ENCODE results near the gene RGS1. TPM values are rescaled to one million over a fixed set of nuclear protein-coding genes. Genes with fewer than 3 reads are reported as not detected.

Gene RGS1
- total and polyA plus RNA-seq, 2 of the 8 experiments (the other 6 are each of a cell fraction or from before 2014, with no cell fraction given) = not detected

GRCh38 chr1:192553741-192554140 lies 21.8 kb upstream of the RGS1 start:
- FAIRE-seq = no peak
- Histone ChIP-seq H2BK120ac (replicated peaks; ENCODE audit: low read depth, low read length) (no peak overlapping the region), H3K18ac (ENCODE audit: extremely low read depth, low read length) (no peak overlapping the region), H3K36me3 (ENCODE audit: control insufficient read depth in 2 of 4, insufficient read depth in 4 of 4, low read length in 3 of 4) (no peaks in the 10 kb centered on the region), H3K79me1 (ENCODE audit: low read depth, low read length) (no peaks in the 10 kb centered on the region), H2AFZ (ENCODE audit: low read length) (no peak overlapping the region), H3K4ac (replicated peaks; ENCODE audit: insufficient read length, low read depth, low read length) (no peak overlapping the region), H3K23me2 (ENCODE audit: low read depth, low read length) (no peaks in the 10 kb centered on the region), H4K20me1 (replicated peaks in 1 of 2; ENCODE audit: control insufficient read depth in 1 of 2, insufficient read depth in 2 of 2, low read length in 2 of 2) (no peaks in the 10 kb centered on the region), H3K4me2 (ENCODE audit: insufficient read depth in 1 of 2, low read depth in 2 of 2, low read length in 2 of 2) (no peak overlapping the region), H4K5ac (ENCODE audit: insufficient read length, low read depth, low read length) (no peak overlapping the region), H4K8ac (ENCODE audit: extremely low read depth, insufficient read depth, low read length) (no peak overlapping the region), H3K23ac (ENCODE audit: insufficient read length) (no peak overlapping the region), H3K14ac (ENCODE audit: insufficient read length) (peak overlapping the region; percentile 31), H4K91ac (replicated peaks; ENCODE audit: insufficient read length, low read length) (no peak overlapping the region), H2BK12ac (ENCODE audit: low read depth, low read length) (no peak overlapping the region), H3K4me1 (replicated peaks in 1 of 4; ENCODE audit: control insufficient read depth in 3 of 4, insufficient read depth in 4 of 4, low read length in 3 of 4) (no peaks in the 10 kb centered on the region), H3K4me3 (ENCODE audit: extremely low read depth in 1 of 4, insufficient read depth in 2 of 4, low read depth in 3 of 4, low read length in 4 of 4) (no peak overlapping the region), H2BK5ac (ENCODE audit: low read depth, low read length) (no peak overlapping the region), H2BK20ac (ENCODE audit: low read length) (no peak overlapping the region), H2AK5ac (ENCODE audit: low read depth, low read length) (no peak overlapping the region), H2BK15ac (ENCODE audit: low read length) (no peak overlapping the region), H3K79me2 (ENCODE audit: control insufficient read depth in 1 of 2, insufficient read depth in 2 of 2, low read length in 2 of 2) (no peaks in the 10 kb centered on the region), H3K27me3 (replicated peaks in 1 of 4; ENCODE audit: control insufficient read depth in 3 of 4, extremely low read depth in 1 of 4, insufficient read depth in 3 of 4, low read length in 3 of 4) (no peaks in the 10 kb centered on the region), H3K9ac (replicated peaks in 1 of 4; ENCODE audit: extremely low read depth in 1 of 4, low read depth in 3 of 4, low read length in 3 of 4) (no peak overlapping the region), H3K9me3 (ENCODE audit: insufficient read depth in 2 of 2, low read depth in 1 of 2, low read length in 1 of 2) (no peaks in the 10 kb centered on the region), H3K27ac (ENCODE audit: low read depth, low read length) (no peak overlapping the region), H3K56ac (replicated peaks; ENCODE audit: insufficient read length, low read depth, low read length) (no peak overlapping the region)
- WGBS, 2 experiments (ENCODE audit: extremely low coverage in 1 of 2, insufficient coverage in 1 of 2, insufficient read length in 1 of 2, insufficient replicate concordance in 2 of 2, low coverage in 1 of 2, low lambda C conversion rate in 2 of 2, missing lambda C conversion rate in 1 of 2) = 73% methylated on average over 3 of the region's 3 CpGs; no CpG with 5 or more reads in 1 of the 2 experiments
- ChIA-PET POLR2A (ENCODE audit: partially characterized antibody) (no interaction called here), CTCF (ENCODE audit: partially characterized antibody) (interaction anchor here (0.7 to 1.6 kb wide), 3 partner anchors 14 to 262 kb away, joined by 3 to 4 read pairs (median 4); no protein-coding TSS in a partner anchor)
- TF ChIP-seq CEBPB (IDR thresholded peaks at IDR 0.05; ENCODE audit: low read depth, low read length) (no peak), GABPA (IDR thresholded peaks at IDR 0.05; ENCODE audit: borderline replicate concordance, insufficient read depth, low read length) (no peak), RFX5 (IDR thresholded peaks at IDR 0.05; ENCODE audit: borderline replicate concordance, low read depth, low read length) (no peak)
- DNase-seq (ENCODE audit: low read depth in 1 of 2, low spot score in 2 of 2) = no peak
